Gastrocnemius medialis (tissue), 4 donors: ENCODE data around the gene DEFB124.

ENCODE experiments used
- CTCF ChIP-seq, 5 experiments: fragments of 450-650 bp in 3 of 5; fragments of 200-600 bp in 2 of 5; sonication (generic) in 2 of 5; IDR thresholded peaks in 4 of 5; conservative IDR thresholded peaks in 1 of 5; 1 replicate in 4 of 5; 2 replicates in 1 of 5; pipeline ENCODE4 v1.5.1; 2016 to 2019; ENCODE audit warnings: antibody characterized with exemption in 5 of 5, mild to moderate bottlenecking in 3 of 5, moderate library complexity in 3 of 5
- POLR2A ChIP-seq, 2 donors: fragments of 450-650 bp; IDR thresholded peaks; one replicate each; pipeline ENCODE4 v1.6.1; 2017; ENCODE audit warnings: antibody characterized with exemption in 2 of 2, mild to moderate bottlenecking in 2 of 2, moderate library complexity in 2 of 2

GRCh38 chr20:31515775-31516107, 40.8 kb upstream of the DEFB124 start:
- TF ChIP-seq POLR2A (IDR thresholded peaks at IDR 0.05) (no peak), CTCF (IDR thresholded peaks at IDR 0.05 in 4 of 5, conservative IDR thresholded peaks at IDR 0.05 in 1 of 5) (no peak)
